Measurements from ENCODE around the gene PHF20.
"Not testable (repeated sequence)": the region's sequence is repeated elsewhere in the genome, so short reads cannot be mapped to it uniquely, and the experiment has no call there.

The PHF20 gene

GRCh38 chr20:35981969-35982368, 210.2 kb downstream of the PHF20 start:
- DNase-seq: no peak

GRCh38 chr20:35984382-35984781, 212.6 kb downstream of the PHF20 start:
- no peak for DNase-seq

- no peak for DNase-seq
Measured at GRCh38 chr20:35985806-35986205, 214.0 kb downstream of the PHF20 start.

DNA sequence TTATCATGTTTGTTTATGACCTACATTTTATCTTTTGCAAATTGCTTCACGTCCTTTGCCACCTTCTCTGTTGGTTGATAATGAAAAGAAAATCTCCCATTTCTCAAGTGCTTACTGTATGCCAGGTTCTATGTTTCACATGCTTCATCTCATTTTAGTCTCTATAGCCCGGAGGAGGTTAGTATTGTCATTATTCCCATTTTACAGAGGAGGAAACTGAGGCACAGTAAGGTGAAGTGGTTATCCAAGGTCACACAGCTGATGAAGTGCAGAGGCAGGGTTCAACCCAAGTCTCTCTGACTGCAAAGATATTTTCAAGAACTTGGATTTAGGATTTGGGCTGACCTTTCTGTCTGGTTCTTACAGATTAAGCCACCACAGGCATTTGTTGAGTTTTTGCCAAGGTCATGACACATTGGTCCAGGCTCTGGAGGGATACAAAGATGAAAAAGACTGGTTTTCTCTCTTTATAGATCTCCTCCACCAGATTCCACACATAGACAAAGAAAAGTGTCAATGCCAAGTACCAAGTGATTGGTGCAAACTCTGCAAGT, 217.2 kb downstream of the PHF20 start:
- no peak for DNase-seq

DNA sequence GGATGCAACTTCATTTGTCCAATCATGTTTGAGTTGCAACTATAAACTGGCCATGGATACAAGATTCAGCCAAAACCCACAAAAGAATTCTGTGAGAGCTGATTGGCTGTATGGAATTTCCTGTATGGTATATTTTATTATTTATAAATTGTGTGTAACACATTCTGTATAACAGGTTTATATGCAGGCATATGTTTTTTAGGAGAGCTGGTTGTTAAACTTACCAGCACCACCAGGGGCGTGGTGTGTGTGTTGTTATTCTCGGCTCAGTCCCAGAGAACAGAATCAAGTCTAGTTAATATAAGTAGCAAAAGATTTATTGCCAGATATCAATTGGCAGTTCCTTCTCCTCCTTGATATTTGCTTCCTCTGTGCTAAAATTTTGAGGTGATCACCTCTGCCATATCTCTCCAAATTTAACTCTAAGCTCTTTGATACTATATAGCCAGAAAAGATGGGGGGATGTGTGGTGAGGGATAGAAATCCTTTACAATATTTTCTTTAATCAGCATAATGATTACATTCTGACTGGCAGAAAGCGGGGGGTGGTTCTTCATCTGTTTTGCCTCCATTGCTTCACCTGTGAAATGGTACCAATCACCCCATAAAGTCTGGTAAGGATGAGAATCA, 219.4 kb downstream of the PHF20 start:
- peak; percentile 6 for DNase-seq

DNA sequence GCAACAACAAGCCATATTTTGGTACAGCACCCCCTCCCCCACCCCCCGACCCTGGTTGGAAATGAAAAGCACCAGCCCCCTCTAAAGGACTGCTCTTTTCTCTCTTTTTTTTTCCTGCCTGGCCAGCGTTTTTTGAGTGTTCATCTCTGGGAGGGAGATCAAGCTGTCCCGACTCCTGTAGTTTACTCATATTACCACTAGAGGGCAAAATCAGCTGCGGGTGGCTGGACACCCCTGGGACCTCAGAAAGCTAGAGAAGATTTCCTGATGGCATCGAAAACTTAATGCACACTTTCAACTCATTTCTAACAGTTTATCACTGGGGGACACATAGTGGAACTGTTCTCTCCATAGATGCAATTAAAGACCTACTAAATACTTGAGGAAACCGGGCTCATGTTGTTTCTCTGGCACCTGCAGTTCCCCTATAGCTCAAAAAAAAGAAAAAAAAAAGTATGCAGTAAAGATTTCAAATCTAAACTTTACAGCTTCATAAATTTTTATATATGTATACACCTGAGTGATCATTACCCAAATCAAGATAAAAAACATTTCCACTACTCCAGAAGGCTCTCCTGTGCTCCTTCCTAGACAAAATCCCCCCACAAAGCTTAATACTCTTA, 221.0 kb downstream of the PHF20 start:
- DNase-seq: peak; percentile 44

DNA sequence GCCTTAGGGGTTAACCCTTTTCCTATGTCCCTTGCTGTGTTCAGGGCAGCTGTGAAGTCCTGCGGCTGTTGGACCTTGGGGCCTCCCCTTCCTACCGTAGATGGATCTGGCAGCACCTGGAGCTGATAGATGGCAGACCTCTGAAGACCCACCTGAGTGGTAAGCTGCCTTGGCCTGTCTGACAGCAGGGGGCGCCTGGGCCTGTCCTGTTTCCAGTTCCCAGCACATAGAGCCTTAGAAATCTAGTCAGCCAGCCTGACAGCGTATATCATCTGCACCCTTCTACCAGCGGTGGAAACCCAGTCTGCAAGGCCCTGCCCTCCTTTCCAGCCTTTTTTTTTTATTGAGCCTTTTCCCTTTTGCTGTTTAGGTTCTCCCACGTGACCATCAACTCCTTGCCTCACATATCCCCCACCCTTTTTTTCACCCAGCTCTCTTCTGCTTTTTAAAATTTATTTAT, 223.2 kb downstream of the PHF20 start:
- peak; percentile 89 for DNase-seq

GRCh38 chr20:35996492-35996891, 224.7 kb downstream of the PHF20 start:
- not testable (repeated sequence) for DNase-seq
